BLaER1 treated with 17β-estradiol and CSF1 and Interleukin-3, amounts not matched to agents 10 nM and 100 nM (cell line): ENCODE measurements around the gene MATK.
A peak's percentile ranks its signal among the peaks of the same experiment; 100 is the strongest.

Experiments
- H3K27ac ChIP-seq, 11 experiments: shearing (Covaris generic); formaldehyde crosslinking; 2 replicates each; pipeline ENCODE4 v1.8.1; 2022
- H3K27me3 ChIP-seq, 11 experiments: shearing (Covaris generic); formaldehyde crosslinking; 2 replicates each; pipeline ENCODE4 v1.8.1; 2022
- H3K36me3 ChIP-seq, 11 experiments: shearing (Covaris generic); formaldehyde crosslinking; 2 replicates each; pipeline ENCODE4 v1.8.1; 2022
- H3K4me1 ChIP-seq, 10 experiments: shearing (Covaris generic); formaldehyde crosslinking; 2 replicates each; pipeline ENCODE4 v1.8.1; 2022
- H3K4me2 ChIP-seq, 11 experiments: shearing (Covaris generic); formaldehyde crosslinking; 2 replicates each; pipeline ENCODE4 v1.8.1; 2022
- H3K4me3 ChIP-seq, 10 experiments: shearing (Covaris generic); formaldehyde crosslinking; 2 replicates each; pipeline ENCODE4 v1.8.1; 2022
- H3K9ac ChIP-seq, 11 experiments: shearing (Covaris generic); formaldehyde crosslinking; 2 replicates each; pipeline ENCODE4 v1.8.1; 2022
- H3K9me3 ChIP-seq, 11 experiments: shearing (Covaris generic); formaldehyde crosslinking; replicated peaks in 1 of 11; 2 replicates each; pipeline ENCODE4 v1.8.1; 2022
- H4K20me1 ChIP-seq, 11 experiments: shearing (Covaris generic); formaldehyde crosslinking; 2 replicates each; pipeline ENCODE4 v1.8.1; 2022
- Cebpa-rat ChIP-seq, 11 experiments: shearing (Covaris generic); IDR thresholded peaks; 2 replicates each; pipeline ENCODE4 v1.8.1; 2022

MATK gene

DNA sequence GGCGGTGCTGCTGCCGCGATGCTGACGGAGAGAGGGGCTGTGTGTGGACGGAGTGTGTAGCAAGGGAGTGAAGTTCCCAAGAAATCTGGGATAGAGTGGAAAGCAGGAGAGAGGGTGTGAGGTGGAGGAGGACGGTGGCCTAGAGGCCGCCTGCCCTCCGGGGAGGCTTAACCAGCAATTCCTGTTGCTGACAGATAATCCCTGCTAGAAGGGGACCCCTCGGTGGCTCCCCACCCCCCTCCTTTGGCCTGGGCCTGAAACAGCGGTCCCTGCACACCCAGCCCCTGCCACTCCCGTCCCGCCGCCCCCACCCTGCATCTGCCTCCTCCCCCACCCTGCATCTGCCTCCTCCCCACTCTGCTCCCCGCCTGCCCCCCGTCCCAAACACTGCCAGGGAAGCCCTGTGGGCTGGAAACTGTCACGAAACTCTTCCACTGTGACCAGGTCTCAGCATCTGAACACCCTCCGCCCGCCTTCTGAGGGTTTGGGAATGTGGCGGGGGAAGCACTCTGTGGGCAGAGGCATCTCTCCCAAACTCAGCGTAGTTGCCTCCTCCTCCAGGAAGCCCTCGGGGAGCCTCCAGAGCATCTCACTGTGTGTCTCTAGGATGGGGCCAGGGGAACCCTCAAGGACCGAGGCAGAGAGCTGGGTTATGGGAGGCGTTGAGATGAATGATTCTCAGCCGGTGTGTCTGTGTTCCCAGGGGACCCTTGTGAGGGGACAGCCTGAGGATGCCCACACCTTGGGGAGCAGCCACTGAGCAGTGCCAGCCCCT is 17.1 kb upstream of the MATK start:
- peaks cover 21 to 48% (median 40%) of the 10 kb centered on the region in 11 experiments for H3K27me3 ChIP-seq
- H3K9ac ChIP-seq: no peak overlapping the region
- H3K4me2 ChIP-seq: no peak overlapping the region
- H3K27ac ChIP-seq: no peak overlapping the region
- no peak overlapping the region for H3K4me3 ChIP-seq
- no peaks in the 10 kb centered on the region; a peak in 1 of 22 replicates for H4K20me1 ChIP-seq
- H3K9me3 ChIP-seq: no peaks in the 10 kb centered on the region
- no peak for TF ChIP-seq Cebpa-rat (IDR thresholded peaks at IDR 0.05)
- peaks cover 14 to 55% (median 35%) of the 10 kb centered on the region in 10 experiments for H3K4me1 ChIP-seq
- no peaks in the 10 kb centered on the region for H3K36me3 ChIP-seq

DNA sequence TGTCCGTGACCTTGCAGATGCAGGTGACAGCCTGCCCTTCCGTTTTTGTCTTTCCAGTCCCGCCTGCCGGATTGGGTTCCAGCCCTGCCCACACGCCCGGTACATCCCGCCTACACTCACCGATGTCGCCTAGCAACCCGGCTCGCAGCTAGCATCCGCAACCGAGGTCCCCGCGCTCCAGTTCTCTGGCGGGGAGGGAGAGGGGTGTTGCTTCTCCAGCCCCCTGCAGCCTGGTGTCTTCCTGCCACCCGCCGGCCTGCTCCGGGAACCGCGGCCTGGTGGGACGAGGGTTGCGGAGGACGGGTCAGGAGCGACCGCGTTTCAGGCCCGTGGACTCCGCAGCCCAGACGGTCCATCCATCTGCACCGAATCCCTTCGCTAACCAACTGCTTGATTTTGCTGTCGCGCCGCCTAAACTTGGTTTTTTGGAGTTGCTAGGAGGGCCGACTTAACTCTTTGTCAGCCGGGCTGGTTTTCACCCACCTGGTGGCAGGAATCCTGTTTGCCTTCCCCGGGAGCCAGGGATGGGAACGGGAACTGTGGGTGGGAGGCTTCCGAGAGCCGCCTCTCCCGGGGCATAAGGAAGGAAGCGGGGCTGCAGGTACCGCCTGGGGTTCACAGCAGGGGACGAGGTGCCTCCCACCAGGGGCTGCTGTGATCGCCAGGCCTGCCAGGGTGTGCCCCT is 15.4 kb upstream of the MATK start:
- H3K9me3 ChIP-seq: peaks cover 3 to 8% (median 4%) of the 10 kb centered on the region in 11 experiments
- H3K4me2 ChIP-seq: peak overlapping the region; percentile 78 to 91 (median 80)
- no peaks in the 10 kb centered on the region; a peak in 1 of 22 replicates for H4K20me1 ChIP-seq
- peaks cover 14 to 54% (median 36%) of the 10 kb centered on the region in 10 experiments for H3K4me1 ChIP-seq
- no peak overlapping the region for H3K27ac ChIP-seq
- H3K9ac ChIP-seq: peak overlapping the region in 7 of 11 experiments; percentile 2 to 44 (median 31); a peak in 6 of 22 replicates
- H3K27me3 ChIP-seq: peaks cover 21 to 48% (median 40%) of the 10 kb centered on the region in 11 experiments
- H3K36me3 ChIP-seq: no peaks in the 10 kb centered on the region
- peak overlapping the region in 9 of 10 experiments; percentile 8 to 63 (median 38); a peak in 16 of 20 replicates for H3K4me3 ChIP-seq
- no peak for TF ChIP-seq Cebpa-rat (IDR thresholded peaks at IDR 0.05)

DNA sequence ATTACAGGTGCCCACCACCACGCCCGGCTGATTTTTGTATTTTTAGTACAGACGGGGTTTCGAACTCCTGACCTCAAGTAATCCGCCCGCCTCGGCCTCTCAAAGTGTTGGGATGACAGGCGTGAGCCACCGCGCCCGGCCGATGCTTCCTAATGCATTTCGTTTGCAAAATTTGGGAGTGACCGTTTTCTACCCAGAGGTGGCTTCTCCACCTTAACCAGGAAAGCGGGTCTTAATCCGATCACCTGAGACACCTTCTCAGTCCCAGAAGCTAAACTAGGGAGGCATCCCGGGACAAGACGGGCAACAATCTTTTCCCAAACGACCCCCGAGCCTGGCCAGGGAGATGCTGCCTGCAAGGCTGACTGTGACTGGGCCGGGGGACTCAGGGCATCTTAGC is 14.8 kb upstream of the MATK start:
- Histone ChIP-seq H3K36me3 (no peaks in the 10 kb centered on the region), H3K9ac (peak overlapping the region in 4 of 11 experiments; percentile 5 to 44 (median 20); a peak in 2 of 22 replicates), H3K27ac (no peak overlapping the region), H3K4me2 (peak overlapping the region; percentile 78 to 91 (median 80)), H3K27me3 (peaks cover 21 to 48% (median 40%) of the 10 kb centered on the region in 11 experiments), H4K20me1 (no peaks in the 10 kb centered on the region; a peak in 1 of 22 replicates), H3K9me3 (peaks cover 9 to 14% (median 10%) of the 10 kb centered on the region in 11 experiments), H3K4me3 (peak overlapping the region in 9 of 10 experiments; percentile 8 to 63 (median 38); a peak in 13 of 20 replicates), H3K4me1 (peaks cover 14 to 52% (median 35%) of the 10 kb centered on the region in 10 experiments)
- TF ChIP-seq Cebpa-rat (IDR thresholded peaks at IDR 0.05): no peak

- Histone ChIP-seq H3K36me3 (no peaks in the 10 kb centered on the region), H3K9ac (0 out of 22 replicates have a peak overlapping the region, but pooled peaks of 1 of the 11 experiments have one; percentile 26), H3K9me3 (peaks cover 10 to 19% (median 12%) of the 10 kb centered on the region in 11 experiments), H4K20me1 (no peaks in the 10 kb centered on the region; a peak in 1 of 22 replicates), H3K4me1 (peaks cover 14 to 50% (median 35%) of the 10 kb centered on the region in 10 experiments), H3K27me3 (peaks cover 21 to 45% (median 40%) of the 10 kb centered on the region in 11 experiments), H3K27ac (no peak overlapping the region), H3K4me3 (no peak overlapping the region), H3K4me2 (peak overlapping the region in 10 of 11 experiments; percentile 1 to 55 (median 20); a peak in 16 of 22 replicates)
- no peak for TF ChIP-seq Cebpa-rat (IDR thresholded peaks at IDR 0.05)
These were observed 12.0 kb upstream of the MATK start for GRCh38 chr19:3798137-3798536.

- no peak overlapping the region for H3K27ac ChIP-seq
- peaks cover 11 to 24% (median 14%) of the 10 kb centered on the region in 11 experiments for H3K9me3 ChIP-seq
- no peaks in the 10 kb centered on the region for H3K36me3 ChIP-seq
- no peak for TF ChIP-seq Cebpa-rat (IDR thresholded peaks at IDR 0.05)
- H3K4me1 ChIP-seq: peaks cover 6 to 39% (median 25%) of the 10 kb centered on the region in 10 experiments
- H3K27me3 ChIP-seq: peaks cover 7 to 28% (median 22%) of the 10 kb centered on the region in 11 experiments
- H3K4me2 ChIP-seq: no peak overlapping the region
- H3K4me3 ChIP-seq: no peak overlapping the region
- no peak overlapping the region for H3K9ac ChIP-seq
- no peaks in the 10 kb centered on the region for H4K20me1 ChIP-seq
These were observed 10.2 kb upstream of the MATK start for GRCh38 chr19:3796358-3796757.

- H3K4me3 ChIP-seq: no peak overlapping the region
- no peak for TF ChIP-seq Cebpa-rat (IDR thresholded peaks at IDR 0.05)
- peaks cover 0 to 2% (median 0%) of the 10 kb centered on the region in 11 experiments; a peak in 1 of 22 replicates for H3K27me3 ChIP-seq
- H3K36me3 ChIP-seq: no peaks in the 10 kb centered on the region
- H4K20me1 ChIP-seq: no peaks in the 10 kb centered on the region
- H3K4me1 ChIP-seq: peaks cover 0 to 15% (median 11%) of the 10 kb centered on the region in 10 experiments; a peak in 11 of 20 replicates
- H3K4me2 ChIP-seq: no peak overlapping the region
- H3K9me3 ChIP-seq: peaks cover 19 to 35% (median 25%) of the 10 kb centered on the region in 11 experiments
- H3K9ac ChIP-seq: no peak overlapping the region
- no peak overlapping the region for H3K27ac ChIP-seq
These were observed 7.6 kb upstream of the MATK start for GRCh38 chr19:3793799-3794198.

GRCh38 chr19:3792114-3792513 is 5.9 kb upstream of the MATK start:
- H4K20me1 ChIP-seq: no peaks in the 10 kb centered on the region
- H3K9me3 ChIP-seq: peaks cover 19 to 33% (median 25%) of the 10 kb centered on the region in 11 experiments
- H3K27me3 ChIP-seq: peaks cover under 1 to 6% (median 2%) of the 10 kb centered on the region in 11 experiments; a peak in 17 of 22 replicates
- no peak overlapping the region for H3K9ac ChIP-seq
- H3K4me1 ChIP-seq: peaks cover 0 to 7% (median 0%) of the 10 kb centered on the region in 10 experiments; a peak in 2 of 20 replicates
- no peak overlapping the region for H3K27ac ChIP-seq
- TF ChIP-seq Cebpa-rat (IDR thresholded peaks at IDR 0.05): no peak
- no peak overlapping the region for H3K4me3 ChIP-seq
- H3K36me3 ChIP-seq: no peaks in the 10 kb centered on the region
- no peak overlapping the region for H3K4me2 ChIP-seq

- Histone ChIP-seq H3K9ac (no peak overlapping the region), H3K4me1 (peaks cover 0 to 7% (median under 1%) of the 10 kb centered on the region in 10 experiments; a peak in 6 of 20 replicates), H3K27me3 (peaks cover 10 to 16% (median 14%) of the 10 kb centered on the region in 11 experiments), H4K20me1 (no peaks in the 10 kb centered on the region), H3K4me3 (no peak overlapping the region), H3K27ac (no peak overlapping the region), H3K4me2 (peak overlapping the region in 2 of 11 experiments; percentile 12; a peak in 2 of 22 replicates), H3K9me3 (peaks cover 10 to 22% (median 15%) of the 10 kb centered on the region in 11 experiments), H3K36me3 (no peaks in the 10 kb centered on the region)
- no peak for TF ChIP-seq Cebpa-rat (IDR thresholded peaks at IDR 0.05)
These were observed 4.8 kb upstream of the MATK start for GRCh38 chr19:3790941-3791340.
